22Rv1 (cell line): ENCODE measurements around the gene ADGRE2.
"Not testable (repeated sequence)": the region's sequence is repeated elsewhere in the genome, so short reads cannot be mapped to it uniquely, and the experiment has no call there.

Experiments used
- H3K27ac ChIP-seq: fragments of 450-650 bp; 2 replicates; pipeline ENCODE4 v1.5.1; 2017
- CTCF ChIP-seq: fragments of 450-650 bp; IDR thresholded peaks from 2 replicates; pipeline ENCODE4 v1.5.1; 2017; ENCODE audit warnings: mild to moderate bottlenecking
- ZFX ChIP-seq: fragments of 450-650 bp; IDR thresholded peaks from 2 replicates; pipeline ENCODE4 v1.6.1; 2017; ENCODE audit warnings: antibody characterized with exemption, borderline replicate concordance

Gene ADGRE2

GRCh38 chr19:14782626-14783409, 4.5 kb upstream of the ADGRE2 start:
- no peak for TF ChIP-seq ZFX
- H3K27ac ChIP-seq: no peak overlapping the region

GRCh38 chr19:14781713-14782536, 3.6 kb upstream of the ADGRE2 start:
- not testable (repeated sequence) for H3K27ac ChIP-seq

- not testable (repeated sequence) for H3K27ac ChIP-seq
Measured at GRCh38 chr19:14780622-14781225, 2.4 kb upstream of the ADGRE2 start.

GRCh38 chr19:14779151-14779550, 791 bp upstream of the ADGRE2 start:
- no peak overlapping the region for H3K27ac ChIP-seq

GRCh38 chr19:14777645-14778044, 715 bp downstream of the ADGRE2 start:
- not testable (repeated sequence) for H3K27ac ChIP-seq

More at GRCh38 chr19:14779151-14779550, 791 bp upstream of the ADGRE2 start:
- no peak for TF ChIP-seq ZFX
- no peak for TF ChIP-seq CTCF

GRCh38 chr19:14775869-14776586, 2.3 kb downstream of the ADGRE2 start:
- TF ChIP-seq CTCF (no peak), ZFX (no peak)
- no peak overlapping the region for H3K27ac ChIP-seq

- H3K27ac ChIP-seq: not testable (repeated sequence)
Measured at GRCh38 chr19:14775326-14775725, 3.0 kb downstream of the ADGRE2 start.

GRCh38 chr19:14774373-14774772, 4.0 kb downstream of the ADGRE2 start:
- no peak overlapping the region for H3K27ac ChIP-seq
- TF ChIP-seq CTCF: no peak
- no peak for TF ChIP-seq ZFX

- not testable (repeated sequence) for H3K27ac ChIP-seq
Measured at GRCh38 chr19:14773722-14774121, 4.6 kb downstream of the ADGRE2 start.

- H3K27ac ChIP-seq: no peak overlapping the region
Measured at GRCh38 chr19:14772995-14773394, 5.4 kb downstream of the ADGRE2 start.

More at GRCh38 chr19:14772995-14773394, 5.4 kb downstream of the ADGRE2 start:
- TF ChIP-seq CTCF: no peak
- no peak for TF ChIP-seq ZFX
